IPS-18a (cell line): ENCODE results near the gene MED31.
"Not testable (repeated sequence)": the region's sequence is repeated elsewhere in the genome, so short reads cannot be mapped to it uniquely, and the experiment has no call there.

Source experiments
- H3K27ac ChIP-seq: one replicate; pipeline ENCODE4 v1.5.1; 2013; ENCODE audit warnings: low read length
- H3K27me3 ChIP-seq: one replicate; pipeline ENCODE4 v1.6.1; 2013; ENCODE audit warnings: mild to moderate bottlenecking, low read length; ENCODE audit not compliant: control insufficient read depth, insufficient read depth
- H3K36me3 ChIP-seq: one replicate; pipeline ENCODE4 v1.6.1; 2013; ENCODE audit warnings: low read depth, low read length; ENCODE audit not compliant: control insufficient read depth
- H3K4me1 ChIP-seq: one replicate; pipeline ENCODE4 v1.6.1; 2013; ENCODE audit warnings: low read depth, low read length; ENCODE audit not compliant: control insufficient read depth
- H3K4me3 ChIP-seq: one replicate; pipeline ENCODE4 v1.5.1; 2013; ENCODE audit warnings: low read length
- H3K9ac ChIP-seq: one replicate; pipeline ENCODE4 v1.6.1; 2013; ENCODE audit warnings: mild to moderate bottlenecking, low read length, moderate library complexity
- H3K9me3 ChIP-seq: one replicate; pipeline ENCODE4 v1.6.1; 2013; ENCODE audit warnings: low read depth, low read length; ENCODE audit not compliant: control insufficient read depth

Gene MED31

DNA sequence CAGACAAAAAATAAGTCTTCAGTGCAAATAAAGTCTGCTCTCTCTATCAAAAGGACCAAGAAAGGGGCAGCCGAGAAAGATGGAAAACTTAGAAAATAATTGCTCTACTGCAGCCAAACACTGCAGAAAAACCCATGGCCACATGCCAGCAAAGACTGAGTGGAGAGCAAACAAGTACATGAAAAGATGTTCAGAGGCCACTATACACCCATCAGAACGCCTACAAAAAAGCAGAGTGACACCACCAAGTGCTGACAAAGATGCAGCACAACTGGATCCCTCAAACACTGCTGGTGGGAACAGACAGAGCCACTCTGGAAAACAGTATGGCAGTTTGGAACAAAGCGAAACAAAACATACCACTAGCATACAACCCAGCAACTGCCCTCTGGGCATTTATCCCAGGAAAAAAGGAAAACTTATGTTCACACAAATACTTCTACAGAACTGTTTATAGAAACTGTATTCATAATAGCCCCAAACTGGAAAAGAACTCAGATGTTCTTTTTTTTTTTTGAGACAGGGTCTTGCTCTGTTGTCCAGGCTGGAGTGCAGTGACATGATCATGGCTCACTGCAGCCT, 47.6 kb downstream of the MED31 start:
- Histone ChIP-seq H3K4me3 (no peak overlapping the region), H3K27ac (no peak overlapping the region), H3K27me3 (no peaks in the 10 kb centered on the region), H3K36me3 (peaks cover 59% of the 10 kb centered on the region), H3K4me1 (no peaks in the 10 kb centered on the region), H3K9ac (no peak overlapping the region), H3K9me3 (no peaks in the 10 kb centered on the region)

DNA sequence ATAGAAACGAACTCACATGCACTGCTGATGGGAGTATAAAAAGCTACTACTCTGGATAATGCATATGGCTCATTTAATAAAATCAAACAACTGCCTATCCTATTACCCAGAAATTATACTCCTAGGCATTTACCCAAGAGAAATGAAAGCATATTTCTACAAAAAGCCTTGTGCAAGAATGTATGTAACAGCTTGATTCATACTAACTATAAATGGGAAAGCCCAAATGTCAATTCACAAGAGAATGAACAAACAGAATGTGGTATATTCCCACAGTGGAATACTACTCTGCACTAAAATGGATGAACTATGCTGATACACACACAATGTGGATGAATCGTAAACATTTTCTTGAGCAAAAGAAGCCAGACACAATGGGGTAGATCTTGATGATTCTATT, 49.3 kb downstream of the MED31 start:
- peaks cover 57% of the 10 kb centered on the region for H3K36me3 ChIP-seq
- H3K4me1 ChIP-seq, result no peaks in the 10 kb centered on the region
- H3K27me3 ChIP-seq, result no peaks in the 10 kb centered on the region
- H3K9me3 ChIP-seq, result no peaks in the 10 kb centered on the region
- no peak overlapping the region for H3K4me3 ChIP-seq
- H3K9ac ChIP-seq, result no peak overlapping the region
- H3K27ac ChIP-seq, result no peak overlapping the region

GRCh38 chr17:6599364-6599763, 52.0 kb downstream of the MED31 start:
- Histone ChIP-seq H3K9me3 (no peaks in the 10 kb centered on the region), H3K27ac (no peak overlapping the region), H3K4me3 (no peak overlapping the region), H3K4me1 (no peaks in the 10 kb centered on the region), H3K36me3 (peaks cover 59% of the 10 kb centered on the region), H3K9ac (no peak overlapping the region), H3K27me3 (no peaks in the 10 kb centered on the region)

DNA sequence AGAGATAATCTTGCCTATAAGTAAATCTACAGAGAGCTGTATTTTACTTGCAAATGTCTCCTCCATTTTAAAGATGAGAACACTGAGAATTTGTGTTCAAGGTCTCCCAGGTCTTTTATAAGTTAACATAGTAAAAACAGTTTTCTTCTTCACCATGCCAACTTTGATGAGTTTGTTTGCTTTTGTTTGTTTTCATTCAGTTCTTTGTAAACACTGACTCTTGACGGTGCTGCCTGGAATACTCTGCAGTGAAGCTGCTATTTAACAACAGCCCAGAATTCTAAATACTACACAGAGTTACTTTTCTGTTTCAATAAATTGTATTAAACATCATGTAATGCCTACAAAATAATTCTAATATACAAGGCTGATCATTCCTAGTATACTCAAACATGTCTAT, 53.7 kb downstream of the MED31 start:
- Histone ChIP-seq H3K9ac (no peak overlapping the region), H3K4me3 (no peak overlapping the region), H3K27me3 (no peaks in the 10 kb centered on the region), H3K36me3 (peaks cover 69% of the 10 kb centered on the region), H3K9me3 (no peaks in the 10 kb centered on the region), H3K27ac (no peak overlapping the region), H3K4me1 (no peaks in the 10 kb centered on the region)

- Histone ChIP-seq H3K36me3 (peaks cover 70% of the 10 kb centered on the region), H3K27ac (no peak overlapping the region), H3K9ac (no peak overlapping the region), H3K4me1 (no peaks in the 10 kb centered on the region), H3K27me3 (no peaks in the 10 kb centered on the region), H3K9me3 (no peaks in the 10 kb centered on the region), H3K4me3 (no peak overlapping the region)
These were observed 54.5 kb downstream of the MED31 start for GRCh38 chr17:6596941-6597340.

- Histone ChIP-seq H3K9ac (no peak overlapping the region), H3K27me3 (no peaks in the 10 kb centered on the region), H3K36me3 (peaks cover 72% of the 10 kb centered on the region), H3K4me1 (no peaks in the 10 kb centered on the region), H3K9me3 (no peaks in the 10 kb centered on the region), H3K27ac (no peak overlapping the region), H3K4me3 (no peak overlapping the region)
These were observed 54.9 kb downstream of the MED31 start for GRCh38 chr17:6596511-6596910.

GRCh38 chr17:6596081-6596480, 55.3 kb downstream of the MED31 start:
- Histone ChIP-seq H3K4me1 (no peaks in the 10 kb centered on the region), H3K27ac (no peak overlapping the region), H3K9me3 (no peaks in the 10 kb centered on the region), H3K27me3 (no peaks in the 10 kb centered on the region), H3K9ac (no peak overlapping the region), H3K36me3 (peaks cover 76% of the 10 kb centered on the region), H3K4me3 (no peak overlapping the region)

DNA sequence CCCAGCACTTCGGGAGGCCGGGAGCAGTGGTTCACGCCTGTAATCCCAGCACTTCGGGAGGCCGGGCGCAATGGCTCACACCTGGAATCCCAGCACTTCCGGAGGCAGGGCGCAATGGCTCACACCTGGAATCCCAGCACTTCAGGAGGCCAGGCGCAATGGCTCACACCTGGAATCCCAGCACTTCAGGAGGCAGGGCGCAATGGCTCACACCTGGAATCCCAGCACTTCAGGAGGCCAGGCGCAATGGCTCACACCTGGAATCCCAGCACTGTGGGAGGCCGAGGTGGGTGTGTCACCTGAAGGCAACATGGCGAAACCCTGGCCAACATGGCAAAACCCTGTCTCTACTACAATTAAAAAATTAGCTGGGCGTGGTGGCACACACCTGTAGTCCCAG, 58.0 kb downstream of the MED31 start:
- H3K9me3 ChIP-seq, H3K4me3 ChIP-seq, H3K27ac ChIP-seq, H3K27me3 ChIP-seq, H3K4me1 ChIP-seq, H3K9ac ChIP-seq: not testable (repeated sequence)
- peaks cover 77% of the 10 kb centered on the region for H3K36me3 ChIP-seq
